Trophoblast cell (in vitro differentiated cells and primary cell): Measurements from ENCODE around the gene NRP2.

Source experiments
- DNase-seq, 2 donors: peaks; one replicate each; pipeline ENCODE4 v3.0.0-alpha.2; 2016
- H2AFZ ChIP-seq: 2 replicates; pipeline ENCODE4 v1.6.1; 2013; ENCODE audit warnings: low read length, moderate library complexity, mild to moderate bottlenecking; ENCODE audit not compliant: insufficient read depth, poor library complexity
- H2AK5ac ChIP-seq: 2 replicates; pipeline ENCODE4 v1.6.1; 2013; ENCODE audit warnings: mild to moderate bottlenecking, low read length
- H2BK120ac ChIP-seq: 2 replicates; pipeline ENCODE4 v1.6.1; 2013; ENCODE audit warnings: low read length, mild to moderate bottlenecking, moderate library complexity; ENCODE audit not compliant: insufficient read depth, poor library complexity
- H2BK12ac ChIP-seq: 2 replicates; pipeline ENCODE4 v1.6.1; 2013; ENCODE audit warnings: mild to moderate bottlenecking, low read length, moderate library complexity
- H2BK5ac ChIP-seq: 2 replicates; pipeline ENCODE4 v1.6.1; 2013; ENCODE audit warnings: low read length, low read depth, moderate library complexity, mild to moderate bottlenecking; ENCODE audit not compliant: poor library complexity
- H3K14ac ChIP-seq: 2 replicates; pipeline ENCODE4 v1.6.1; 2013; ENCODE audit warnings: mild to moderate bottlenecking, low read length
- H3K18ac ChIP-seq: 2 replicates; pipeline ENCODE4 v1.6.1; 2013; ENCODE audit warnings: mild to moderate bottlenecking, low read length
- H3K23ac ChIP-seq: 2 replicates; pipeline ENCODE4 v1.6.1; 2013; ENCODE audit warnings: low read length
- H3K27ac ChIP-seq: 2 replicates; pipeline ENCODE4 v1.5.1; 2013; ENCODE audit warnings: low read depth, mild to moderate bottlenecking, inconsistent platforms, low read length, moderate library complexity
- H3K27me3 ChIP-seq: 2 replicates; pipeline ENCODE4 v1.6.1; 2013; ENCODE audit warnings: inconsistent platforms, mild to moderate bottlenecking, low read length, moderate library complexity; ENCODE audit not compliant: insufficient read depth
- H3K36me3 ChIP-seq, 2 experiments: 1 replicate in 1 of 2; 2 replicates in 1 of 2; pipeline ENCODE4 v1.6.1; 2013; ENCODE audit warnings: low read length in 2 of 2, mild to moderate bottlenecking in 2 of 2, moderate library complexity in 1 of 2; ENCODE audit not compliant: insufficient read depth in 2 of 2, control insufficient read depth in 1 of 2
- H3K4ac ChIP-seq: 2 replicates; pipeline ENCODE4 v1.6.1; 2013; ENCODE audit warnings: low read depth, mild to moderate bottlenecking, low read length, moderate library complexity
- H3K4me1 ChIP-seq, 2 experiments: 1 replicate in 1 of 2; 2 replicates in 1 of 2; pipeline ENCODE4 v1.6.1; 2013; ENCODE audit warnings: low read length in 2 of 2, mild to moderate bottlenecking in 2 of 2, moderate library complexity in 1 of 2; ENCODE audit not compliant: insufficient read depth in 2 of 2, control insufficient read depth in 1 of 2
- H3K4me2 ChIP-seq: 2 replicates; pipeline ENCODE4 v1.6.1; 2013; ENCODE audit warnings: inconsistent platforms, mild to moderate bottlenecking, low read length, moderate library complexity
- H3K4me3 ChIP-seq: 2 replicates; pipeline ENCODE4 v1.5.1; 2013; ENCODE audit warnings: mild to moderate bottlenecking, low read depth, low read length, inconsistent platforms
- H3K79me1 ChIP-seq: one replicate; pipeline ENCODE4 v1.6.1; 2013; ENCODE audit warnings: low read length
- H3K79me2 ChIP-seq: 2 replicates; pipeline ENCODE4 v1.6.1; 2013; ENCODE audit warnings: low read length, mild to moderate bottlenecking; ENCODE audit not compliant: control insufficient read depth, insufficient read depth, poor library complexity
- H3K9ac ChIP-seq: 2 replicates; pipeline ENCODE4 v1.6.1; 2013; ENCODE audit warnings: mild to moderate bottlenecking, low read length
- H3K9me3 ChIP-seq: 2 replicates; pipeline ENCODE4 v1.6.1; 2013; ENCODE audit warnings: low read depth, mild to moderate bottlenecking, control low read depth, inconsistent platforms, low read length; ENCODE audit not compliant: insufficient read depth
- H4K12ac ChIP-seq: 2 replicates; pipeline ENCODE4 v1.6.1; 2013; ENCODE audit warnings: low read depth, mild to moderate bottlenecking, low read length, moderate library complexity
- H4K8ac ChIP-seq: 2 replicates; pipeline ENCODE4 v1.6.1; 2013; ENCODE audit warnings: low read depth, mild to moderate bottlenecking, low read length, moderate library complexity
- H4K91ac ChIP-seq: one replicate; pipeline ENCODE4 v1.6.1; 2013; ENCODE audit warnings: low read depth, mild to moderate bottlenecking, low read length, moderate library complexity
- WGBS: extraction: QIAGEN DNeasy Blood & Tissue Kit; methylation state at CpG from one replicate; pipeline ENCODE4 v1.1.7; 2013; ENCODE audit warnings: missing lambda C conversion rate; ENCODE audit not compliant: insufficient read length, insufficient coverage; ENCODE audit errors: extremely low coverage; 5-methylcytosine and 5-hydroxymethylcytosine counted together

Gene NRP2

GRCh38 chr2:205731583-205731981, 49.3 kb downstream of the NRP2 start:
- Histone ChIP-seq H3K79me1 (peaks cover 7% of the 10 kb centered on the region), H3K4ac (no peak overlapping the region), H3K18ac (no peak overlapping the region), H2AFZ (no peak overlapping the region), H2BK12ac (peak overlapping the region; percentile 18), H3K4me3 (no peak overlapping the region), H3K36me3 (peaks cover 15 to 25% of the 10 kb centered on the region in 2 experiments), H2BK120ac (no peak overlapping the region), H2AK5ac (peak overlapping the region; percentile 26), H3K27me3 (no peaks in the 10 kb centered on the region), H3K9ac (no peak overlapping the region), H3K4me2 (no peak overlapping the region), H3K9me3 (no peaks in the 10 kb centered on the region), H4K8ac (no peak overlapping the region), H4K91ac (peak overlapping the region; percentile 7), H3K23ac (no peak overlapping the region), H2BK5ac (no peak overlapping the region), H3K14ac (no peak overlapping the region), H3K27ac (no peak overlapping the region), H4K12ac (no peak overlapping the region), H3K79me2 (peaks cover 3% of the 10 kb centered on the region), H3K4me1 (peaks cover 14 to 15% of the 10 kb centered on the region in 2 experiments)
- peak; percentile 22 to 74 for DNase-seq
- no CpG with 5 or more reads among the region's 4 CpGs for WGBS

- Histone ChIP-seq H2BK12ac (no peak overlapping the region), H3K18ac (no peak overlapping the region), H2BK120ac (no peak overlapping the region), H2BK5ac (no peak overlapping the region), H3K27ac (no peak overlapping the region), H4K91ac (no peak overlapping the region), H4K8ac (no peak overlapping the region), H3K14ac (no peak overlapping the region), H3K27me3 (no peaks in the 10 kb centered on the region), H4K12ac (no peak overlapping the region), H3K4me3 (no peak overlapping the region), H3K79me2 (peaks cover 3% of the 10 kb centered on the region), H3K23ac (no peak overlapping the region), H3K9ac (no peak overlapping the region), H3K4ac (no peak overlapping the region), H2AFZ (no peak overlapping the region), H3K36me3 (peaks cover 15 to 24% of the 10 kb centered on the region in 2 experiments), H3K9me3 (no peaks in the 10 kb centered on the region), H3K79me1 (peaks cover 7% of the 10 kb centered on the region), H3K4me2 (no peak overlapping the region), H3K4me1 (peaks cover 14 to 15% of the 10 kb centered on the region in 2 experiments), H2AK5ac (no peak overlapping the region)
- DNase-seq: no peak
- no CpG with 5 or more reads among the region's 9 CpGs for WGBS
These were observed 50.0 kb downstream of the NRP2 start for GRCh38 chr2:205732314-205732713.

- Histone ChIP-seq H3K27me3 (no peaks in the 10 kb centered on the region), H3K27ac (no peak overlapping the region), H3K4ac (no peak overlapping the region), H3K18ac (no peak overlapping the region), H3K14ac (no peak overlapping the region), H3K4me3 (no peak overlapping the region), H2AK5ac (no peak overlapping the region), H3K36me3 (peaks cover 11 to 24% of the 10 kb centered on the region in 2 experiments), H3K79me2 (peaks cover 3% of the 10 kb centered on the region), H3K9me3 (no peaks in the 10 kb centered on the region), H2BK120ac (peak overlapping the region; percentile 8), H3K79me1 (peaks cover 7% of the 10 kb centered on the region), H3K4me2 (no peak overlapping the region), H2BK5ac (no peak overlapping the region), H2AFZ (no peak overlapping the region), H4K12ac (no peak overlapping the region), H4K8ac (no peak overlapping the region), H3K4me1 (peaks cover 14 to 15% of the 10 kb centered on the region in 2 experiments), H4K91ac (peak overlapping the region; percentile 72), H3K23ac (no peak overlapping the region), H3K9ac (no peak overlapping the region), H2BK12ac (peak overlapping the region; percentile 25)
- no peak for DNase-seq
- no CpG with 5 or more reads among the region's 9 CpGs for WGBS
These were observed 50.8 kb downstream of the NRP2 start for GRCh38 chr2:205733082-205733481.

- Histone ChIP-seq H3K79me2 (peaks cover 3% of the 10 kb centered on the region), H3K27ac (no peak overlapping the region), H3K9me3 (no peaks in the 10 kb centered on the region), H3K9ac (no peak overlapping the region), H3K4ac (no peak overlapping the region), H2AK5ac (peak overlapping the region; percentile 52), H3K4me1 (peaks cover 14 to 15% of the 10 kb centered on the region in 2 experiments), H3K18ac (peak overlapping the region; percentile 41), H4K12ac (no peak overlapping the region), H3K79me1 (peaks cover 7% of the 10 kb centered on the region), H4K91ac (peak overlapping the region; percentile 72), H4K8ac (no peak overlapping the region), H3K4me2 (no peak overlapping the region), H2AFZ (no peak overlapping the region), H3K36me3 (peaks cover 10 to 24% of the 10 kb centered on the region in 2 experiments), H2BK12ac (peak overlapping the region; percentile 37), H2BK120ac (peak overlapping the region; percentile 26), H3K4me3 (no peak overlapping the region), H3K23ac (no peak overlapping the region), H3K14ac (peak overlapping the region; percentile 24), H2BK5ac (peak overlapping the region; percentile 25), H3K27me3 (no peaks in the 10 kb centered on the region)
- no CpG with 5 or more reads among the region's 14 CpGs for WGBS
- no peak for DNase-seq
These were observed 51.3 kb downstream of the NRP2 start for GRCh38 chr2:205733648-205734047.
